Activated CD4-positive, alpha-beta memory T cell treated with anti-CD3 and anti-CD28 coated beads, Interleukin-2, amount 10 ng/mL, durations not matched to agents 7 days and 5 days (primary cell): ENCODE data around the gene ADCY7. TPM values are rescaled to one million over a fixed set of nuclear protein-coding genes. Genes with fewer than 3 reads are reported as not detected.

ENCODE experiments used
- CTCF ChIA-PET: fragments of 350-600 bp; sonication (Branson Sonifier 250); formaldehyde crosslinking; loops from one replicate; lab custom pipeline; 2021; ENCODE audit warnings: antibody characterized with exemption, inconsistent platforms; lab: Charles Lee
- POLR2A ChIA-PET: fragments of 350-600 bp; sonication (Branson Sonifier 250); formaldehyde crosslinking; loops from one replicate; lab custom pipeline; 2021; ENCODE audit warnings: antibody characterized with exemption; lab: Charles Lee
- DNase-seq: peaks from one replicate; pipeline ENCODE4 v3.0.0-alpha.2; 2020
- H3K27ac Mint-ChIP-seq: one replicate; pipeline ENCODE4 v1.8.0; 2021; ENCODE audit warnings: mild to moderate bottlenecking, mixed read lengths
- H3K27me3 Mint-ChIP-seq: one replicate; pipeline ENCODE4 v1.8.0; 2021; ENCODE audit warnings: mixed read lengths
- H3K36me3 Mint-ChIP-seq: one replicate; pipeline ENCODE4 v1.8.0; 2021; ENCODE audit warnings: low read depth, mixed read lengths
- H3K4me1 Mint-ChIP-seq: one replicate; pipeline ENCODE4 v1.8.0; 2021; ENCODE audit warnings: mixed read lengths
- H3K4me3 Mint-ChIP-seq: one replicate; pipeline ENCODE4 v1.8.0; 2021; ENCODE audit warnings: mild to moderate bottlenecking, mixed read lengths
- H3K9me3 Mint-ChIP-seq: one replicate; pipeline ENCODE4 v1.8.0; 2021; ENCODE audit warnings: mixed read lengths
- total RNA-seq, 2 experiments: library from RNA; stranded (reverse); gene quantifications; one replicate each; pipeline ENCODE4 v1.2.3, GENCODE V29; 2021

Gene ADCY7
- total RNA-seq, 2 experiments from 2014 or later, result 266 to 270 TPM

DNA sequence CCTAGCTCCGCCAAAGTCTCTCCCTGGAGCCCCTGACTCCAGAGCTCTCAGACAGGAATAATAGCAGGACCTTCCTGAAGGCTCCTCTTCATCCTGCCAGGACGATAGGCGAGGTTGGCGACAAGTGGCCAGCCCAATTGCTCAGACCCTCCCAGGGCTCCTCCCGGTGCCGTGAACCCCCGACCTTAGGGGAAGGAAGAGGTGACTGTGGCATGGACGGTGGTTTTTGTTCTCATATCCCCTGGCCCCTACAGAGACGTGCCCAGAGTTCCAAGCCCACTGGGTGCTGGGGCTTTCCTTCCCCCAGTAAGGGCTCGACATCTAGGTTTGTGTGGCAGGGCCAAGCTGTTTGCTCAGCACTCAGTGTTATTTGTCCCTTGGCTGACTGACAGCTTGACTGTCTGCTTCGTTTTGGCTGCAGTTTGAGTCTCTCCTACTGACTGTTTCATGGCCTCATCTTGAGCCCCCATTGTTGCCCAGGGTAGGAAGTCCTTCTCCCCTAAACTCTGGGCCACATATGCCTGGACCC lies 4.6 kb upstream of the ADCY7 start:
- H3K4me1 Mint-ChIP-seq, result peaks cover 49% of the 10 kb centered on the region

DNA sequence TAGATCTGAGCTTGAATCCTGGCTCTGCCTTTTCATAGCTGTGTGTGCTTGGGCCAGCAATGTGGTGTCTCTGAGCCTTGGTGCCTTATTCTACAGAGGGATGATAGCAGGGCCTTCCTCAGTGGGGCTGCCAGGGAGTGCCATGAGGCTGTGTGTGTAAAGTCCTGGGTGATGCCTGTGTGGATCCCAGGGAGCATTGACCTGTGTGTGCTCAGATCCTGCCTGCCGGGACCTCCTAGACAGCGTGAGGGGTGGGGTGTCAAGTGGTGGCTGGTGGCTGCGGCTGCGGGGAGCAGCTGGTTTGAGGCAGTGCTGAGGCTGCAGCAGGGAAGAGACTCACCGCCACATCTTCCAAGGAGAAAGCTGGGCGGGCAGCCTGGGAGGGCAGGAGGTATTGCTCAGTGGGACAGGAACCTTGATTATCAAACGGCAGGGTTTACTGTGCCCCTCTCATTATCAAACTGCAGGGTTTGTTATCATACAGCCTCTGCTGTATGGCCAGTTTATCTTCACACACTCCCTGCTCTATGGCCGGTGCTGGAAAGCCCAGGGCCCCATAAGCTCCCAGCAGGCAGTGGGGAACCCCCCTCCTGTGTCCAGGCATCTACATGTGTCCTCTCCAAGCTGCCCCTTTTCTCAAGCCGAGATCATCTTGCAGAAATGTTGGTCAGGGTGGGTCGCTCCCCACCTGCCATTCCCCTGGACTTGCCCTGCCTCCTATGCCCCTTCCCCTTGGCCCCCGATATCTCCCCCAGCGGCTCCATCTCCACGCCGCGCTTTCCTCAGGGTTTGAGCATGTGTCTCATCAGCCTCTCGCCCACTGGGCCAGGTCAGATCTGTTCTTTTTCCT lies 3.1 kb upstream of the ADCY7 start:
- H3K4me3 Mint-ChIP-seq, result no peak overlapping the region
- H3K36me3 Mint-ChIP-seq, result peaks cover 40% of the 10 kb centered on the region
- ChIA-PET CTCF (interaction anchor here (0.9 to 4.1 kb wide), 3 partner anchors 10 to 64 kb away, joined by 3 to 37 read pairs (median 4); no protein-coding TSS in a partner anchor), POLR2A (interaction anchor here (1.0 to 37.2 kb wide), 4 partner anchors 6 to 483 kb away, joined by 3 to 686 read pairs (median 344); partner anchors contain the start of genes ADCY7 and BRD7)
- DNase-seq, result no peak
- no peaks in the 10 kb centered on the region for H3K9me3 Mint-ChIP-seq
- H3K27me3 Mint-ChIP-seq, result no peaks in the 10 kb centered on the region
- peak overlapping the region; percentile 91 for H3K27ac Mint-ChIP-seq
- peaks cover 54% of the 10 kb centered on the region for H3K4me1 Mint-ChIP-seq

More for the DNA sequence above, 4.6 kb upstream of the ADCY7 start:
- Mint-ChIP-seq H3K9me3 (no peaks in the 10 kb centered on the region), H3K36me3 (peaks cover 28% of the 10 kb centered on the region), H3K27me3 (no peaks in the 10 kb centered on the region), H3K4me3 (no peak overlapping the region), H3K27ac (no peak overlapping the region)
- ChIA-PET POLR2A (interaction anchor here (1.5 to 37.2 kb wide), 4 partner anchors 4 to 108 kb away, joined by 3 to 686 read pairs (median 346); partner anchors contain the start of genes ADCY7 and BRD7), CTCF (interaction anchor here (0.9 to 1.8 kb wide), 3 partner anchors 12 to 237 kb away, joined by 3 to 5 read pairs (median 4); partner anchors contain the start of gene CNEP1R1)
- no peak for DNase-seq

DNA sequence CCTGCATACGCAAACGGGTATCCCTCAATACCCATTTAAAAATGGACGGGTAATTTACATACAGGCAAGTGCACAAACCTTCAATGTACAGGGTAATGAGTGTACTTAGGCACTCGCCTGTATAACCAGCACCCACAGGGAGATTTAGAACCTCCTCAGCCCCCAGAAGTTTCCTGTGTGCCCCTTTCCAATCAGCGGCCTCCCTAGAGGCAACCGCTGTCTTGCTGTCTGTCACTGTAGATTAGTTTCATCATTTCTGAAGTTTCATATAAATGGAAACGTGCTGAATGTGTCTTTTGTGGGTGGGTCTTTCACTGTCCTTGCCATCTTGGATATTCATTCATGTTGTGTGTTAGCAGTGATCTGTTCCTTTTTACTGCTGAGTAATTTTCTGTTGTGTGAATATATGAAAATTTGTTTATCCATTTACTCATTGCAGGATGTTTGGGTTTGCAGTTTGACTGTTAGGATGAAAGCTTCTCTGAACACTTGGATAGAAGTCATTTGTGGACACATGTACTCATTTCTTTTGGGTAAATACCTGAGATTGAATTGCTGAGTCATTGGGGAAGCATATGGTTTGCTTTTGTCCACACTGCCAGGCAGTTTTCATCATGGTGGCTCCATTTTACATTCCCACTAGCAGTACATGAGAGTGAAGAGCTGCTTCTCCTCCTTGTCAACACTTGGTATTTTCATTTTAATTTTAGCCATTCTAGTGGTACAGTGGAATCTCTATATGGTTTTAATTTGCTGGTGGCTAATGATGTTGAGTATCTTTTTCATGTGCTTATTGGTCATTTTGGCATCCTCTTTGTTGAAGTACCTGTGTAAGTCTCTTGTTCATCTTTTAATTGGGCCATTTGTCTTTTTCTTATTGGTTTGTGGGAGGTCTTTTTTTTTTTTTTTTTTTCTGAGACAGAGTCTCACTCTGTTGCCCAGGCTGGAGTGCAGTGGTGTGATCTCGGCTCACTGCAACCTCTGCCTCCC lies 2.1 kb upstream of the ADCY7 start:
- Mint-ChIP-seq H3K27me3 (no peaks in the 10 kb centered on the region), H3K4me1 (peaks cover 64% of the 10 kb centered on the region), H3K36me3 (peaks cover 48% of the 10 kb centered on the region), H3K4me3 (no peak overlapping the region), H3K27ac (peak overlapping the region; percentile 91), H3K9me3 (no peaks in the 10 kb centered on the region)
- ChIA-PET POLR2A (interaction anchor here (1.0 to 37.2 kb wide), 5 partner anchors 7 to 112 kb away, joined by 4 to 686 read pairs (median 5); partner anchors contain the start of genes ADCY7 and TENT4B), CTCF (interaction anchor here (4.1 to 5.5 kb wide), 2 partner anchors 10 to 15 kb away, joined by 34 to 37 read pairs; no protein-coding TSS in a partner anchor)
- DNase-seq, result no peak

DNA sequence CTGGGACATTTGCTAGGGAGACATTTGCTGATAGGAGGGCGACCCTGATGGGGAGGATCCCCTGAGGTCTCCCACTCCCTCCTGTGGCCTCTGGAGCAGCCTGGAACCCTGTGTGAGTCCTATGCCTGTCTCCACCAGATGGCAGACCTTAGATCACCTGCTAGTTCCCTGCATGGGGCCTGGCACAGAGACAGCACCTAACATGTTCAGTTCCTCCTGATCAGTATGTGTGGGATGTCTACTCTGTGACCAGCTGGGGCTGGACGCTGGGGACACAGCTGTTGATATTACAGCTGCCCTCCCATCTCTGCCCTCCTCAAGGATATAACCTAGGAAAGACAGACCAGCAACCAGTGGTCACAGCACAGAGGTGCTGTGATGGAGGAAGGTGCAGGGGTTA lies 1.1 kb upstream of the ADCY7 start:
- CTCF ChIA-PET, result interaction anchor here (0.8 to 5.5 kb wide), 6 partner anchors 9 to 102 kb away, joined by 3 to 37 read pairs (median 6); no protein-coding TSS in a partner anchor
- peak; percentile 56 for DNase-seq
- peak overlapping the region; percentile 91 for H3K27ac Mint-ChIP-seq
- H3K36me3 Mint-ChIP-seq, result peaks cover 50% of the 10 kb centered on the region
- POLR2A ChIA-PET, result interaction anchor here (1.3 to 37.2 kb wide), 5 partner anchors 8 to 73 kb away, joined by 3 to 686 read pairs (median 6); partner anchors contain the start of gene ADCY7
- H3K4me3 Mint-ChIP-seq, result peak overlapping the region; percentile 62
- no peaks in the 10 kb centered on the region for H3K9me3 Mint-ChIP-seq
- peaks cover 74% of the 10 kb centered on the region for H3K4me1 Mint-ChIP-seq
- H3K27me3 Mint-ChIP-seq, result no peaks in the 10 kb centered on the region

DNA sequence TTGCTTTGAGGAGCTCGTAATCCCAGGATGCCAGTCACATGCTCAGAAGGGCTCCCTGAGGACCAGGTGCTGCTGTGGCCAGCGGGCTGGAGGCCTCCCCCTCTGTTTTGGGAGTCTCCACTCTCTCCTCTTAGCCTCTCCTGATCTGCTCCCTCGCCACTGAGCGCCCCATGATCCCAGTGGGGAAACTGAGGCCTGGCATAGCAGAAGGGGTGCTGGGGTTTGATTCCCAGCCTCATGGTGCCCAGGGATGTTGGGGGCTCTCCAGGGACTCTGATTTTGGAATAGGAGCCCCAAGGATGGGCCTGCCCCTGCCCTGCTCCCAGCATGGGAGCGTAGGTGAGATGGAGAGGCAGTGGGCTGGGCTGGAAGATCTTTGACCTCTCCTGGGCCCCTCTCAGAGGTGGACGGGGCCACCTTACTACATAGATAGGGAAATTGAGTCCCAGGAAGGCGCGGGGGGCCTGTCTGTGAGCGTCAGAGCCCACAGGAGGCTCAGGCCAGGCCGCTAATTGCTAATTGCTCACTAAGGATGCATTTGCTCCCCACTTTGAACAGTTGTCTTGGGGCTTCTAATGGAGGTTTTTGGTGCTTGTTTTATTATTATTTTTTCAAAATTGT lies 525 bp upstream of the ADCY7 start:
- H3K4me3 Mint-ChIP-seq, result peak overlapping the region; percentile 89

DNA sequence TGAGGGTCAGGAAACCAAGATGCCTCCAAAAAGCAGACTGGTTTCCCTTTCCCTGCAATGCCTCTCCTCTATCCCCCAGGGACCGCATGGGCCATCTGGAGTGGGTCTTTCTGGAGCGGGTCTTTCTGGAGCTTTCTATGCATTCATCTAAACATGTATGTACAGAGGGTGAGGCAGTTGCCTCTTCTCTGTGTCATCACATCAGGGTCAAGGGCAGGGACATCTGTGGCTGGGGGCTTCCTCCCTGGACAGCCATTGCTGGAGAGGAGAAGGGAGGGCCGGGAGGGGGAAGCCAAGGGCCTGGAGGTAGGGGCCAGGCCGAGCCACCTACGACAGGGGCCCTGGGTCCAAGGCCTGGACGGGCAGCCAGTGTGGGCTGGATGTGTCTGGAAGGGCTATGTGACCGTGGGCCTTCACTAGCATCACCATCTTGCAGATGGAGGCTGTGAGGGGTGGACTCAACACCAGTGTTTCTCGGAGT lies 840 bp downstream of the ADCY7 start:
- Mint-ChIP-seq H3K27me3 (no peaks in the 10 kb centered on the region), H3K36me3 (peaks cover 66% of the 10 kb centered on the region), H3K27ac (peak overlapping the region; percentile 91), H3K9me3 (no peaks in the 10 kb centered on the region), H3K4me3 (peak overlapping the region; percentile 89), H3K4me1 (peaks cover 83% of the 10 kb centered on the region)
- ChIA-PET CTCF (interaction anchor here (0.7 to 5.5 kb wide), 7 partner anchors 7 to 73 kb away, joined by 4 to 37 read pairs (median 6); no protein-coding TSS in a partner anchor), POLR2A (interaction anchor here (0.5 to 37.2 kb wide), 7 partner anchors 7 to 71 kb away, joined by 3 to 686 read pairs (median 11); partner anchors contain the start of gene ADCY7)
- no peak for DNase-seq

More for the DNA sequence above, 525 bp upstream of the ADCY7 start:
- no peak for DNase-seq
- Mint-ChIP-seq H3K4me1 (peaks cover 78% of the 10 kb centered on the region), H3K9me3 (no peaks in the 10 kb centered on the region), H3K27me3 (no peaks in the 10 kb centered on the region), H3K36me3 (peaks cover 52% of the 10 kb centered on the region), H3K27ac (peak overlapping the region; percentile 91)
- ChIA-PET POLR2A (interaction anchor here (1.1 to 37.2 kb wide), 9 partner anchors 8 to 73 kb away, joined by 3 to 686 read pairs (median 6); partner anchors contain the start of gene ADCY7), CTCF (interaction anchor here (0.7 to 5.5 kb wide), 7 partner anchors 8 to 199 kb away, joined by 3 to 37 read pairs (median 6); no protein-coding TSS in a partner anchor)

DNA sequence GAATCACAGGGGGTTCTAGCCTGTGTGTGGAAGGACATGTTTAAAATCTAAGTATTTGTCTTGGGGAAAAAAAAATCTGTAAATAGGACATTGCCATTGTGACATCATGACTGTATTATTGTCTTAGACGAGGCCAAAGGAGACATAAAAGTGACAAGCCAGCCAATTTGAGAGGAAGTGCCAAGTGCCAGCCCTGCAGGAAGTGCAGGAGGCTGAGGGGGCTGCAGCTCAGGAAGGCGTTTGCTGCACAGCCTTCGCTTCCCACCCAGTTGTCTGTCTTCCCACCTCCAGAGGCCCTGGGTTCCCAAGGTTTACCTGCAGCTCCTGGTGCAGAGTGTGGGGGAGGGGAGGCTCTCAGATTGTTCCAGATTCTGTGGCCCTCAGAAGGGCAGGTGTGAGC lies 1.3 kb downstream of the ADCY7 start:
- POLR2A ChIA-PET, result interaction anchor here (0.5 to 37.2 kb wide), 7 partner anchors 7 to 202 kb away, joined by 3 to 686 read pairs (median 3); partner anchors contain the start of genes ADCY7 and HEATR3
- Mint-ChIP-seq H3K27me3 (no peaks in the 10 kb centered on the region), H3K36me3 (peaks cover 69% of the 10 kb centered on the region), H3K4me1 (peaks cover 85% of the 10 kb centered on the region), H3K4me3 (peak overlapping the region; percentile 89), H3K9me3 (no peaks in the 10 kb centered on the region), H3K27ac (peak overlapping the region; percentile 91)
- CTCF ChIA-PET, result interaction anchor here (0.8 to 5.5 kb wide), 7 partner anchors 11 to 398 kb away, joined by 3 to 34 read pairs (median 3); no protein-coding TSS in a partner anchor
- DNase-seq, result peak; percentile 41

DNA sequence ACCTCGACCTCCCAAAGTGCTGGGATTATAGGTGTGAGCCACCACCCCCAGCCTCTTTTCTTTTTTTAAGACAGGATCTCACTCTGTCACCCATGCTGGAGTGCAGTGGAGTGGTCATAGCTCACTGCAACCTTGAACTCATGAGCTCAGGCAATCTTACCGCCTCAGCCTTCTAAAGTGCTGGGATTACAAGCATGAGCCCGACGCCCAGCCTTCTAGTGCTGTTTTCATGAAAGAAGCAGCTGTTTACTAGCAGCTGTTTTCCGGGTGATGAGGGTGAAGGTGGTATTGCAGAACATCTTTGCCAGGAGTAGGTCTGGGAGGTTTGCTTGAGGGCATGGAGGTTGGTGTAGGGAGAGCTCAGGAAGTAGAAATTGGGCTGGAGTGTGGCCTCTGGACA lies 2.0 kb downstream of the ADCY7 start:
- POLR2A ChIA-PET, result interaction anchor here (0.7 to 37.2 kb wide), 7 partner anchors 6 to 202 kb away, joined by 3 to 686 read pairs (median 3); partner anchors contain the start of genes ADCY7 and HEATR3
- no peaks in the 10 kb centered on the region for H3K9me3 Mint-ChIP-seq
- DNase-seq, result no peak

DNA sequence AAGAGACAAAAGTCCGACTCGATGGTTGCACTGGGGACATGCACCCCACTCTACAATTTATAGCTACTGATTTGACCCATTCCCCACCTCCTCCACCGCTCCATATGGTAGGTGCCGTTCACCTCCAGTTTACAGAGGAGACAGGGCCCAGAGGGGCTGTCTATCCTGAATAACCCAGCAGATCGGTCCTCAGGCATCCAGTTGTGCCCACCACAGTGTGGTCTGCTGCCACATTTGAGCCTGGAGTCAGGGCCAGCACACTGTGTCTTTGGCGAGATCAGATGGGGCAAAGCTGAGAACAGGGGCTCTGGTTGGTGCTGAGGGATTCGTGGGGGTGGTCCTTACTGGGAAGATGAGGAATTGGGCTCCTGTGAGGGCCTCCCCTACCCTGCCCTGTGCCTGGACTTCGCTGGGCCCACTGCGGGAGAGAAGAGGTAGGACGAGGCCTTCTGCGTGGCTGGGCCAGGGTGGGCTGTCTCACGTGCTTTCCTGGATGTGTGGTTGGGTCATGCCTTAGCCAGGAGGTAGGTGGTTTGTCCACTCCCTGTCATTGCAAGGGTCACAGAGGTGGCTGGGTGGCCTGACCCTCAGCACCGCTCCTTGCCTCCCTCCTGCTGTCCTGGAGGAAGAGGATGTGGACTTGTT lies 2.8 kb downstream of the ADCY7 start:
- H3K4me3 Mint-ChIP-seq, result peak overlapping the region; percentile 89
- POLR2A ChIA-PET, result interaction anchor here (1.1 to 37.2 kb wide), 4 partner anchors 5 to 58 kb away, joined by 3 to 686 read pairs (median 346); partner anchors contain the start of gene ADCY7
- no peak for DNase-seq
- H3K27me3 Mint-ChIP-seq, result no peaks in the 10 kb centered on the region
- H3K9me3 Mint-ChIP-seq, result no peaks in the 10 kb centered on the region
- CTCF ChIA-PET, result interaction anchor here (1.1 to 5.5 kb wide), 4 partner anchors 10 to 56 kb away, joined by 3 to 34 read pairs (median 4); no protein-coding TSS in a partner anchor
- peaks cover 70% of the 10 kb centered on the region for H3K36me3 Mint-ChIP-seq
- H3K4me1 Mint-ChIP-seq, result peaks cover 85% of the 10 kb centered on the region
- H3K27ac Mint-ChIP-seq, result peak overlapping the region; percentile 72

More for the DNA sequence above, 2.0 kb downstream of the ADCY7 start:
- Mint-ChIP-seq H3K27me3 (no peaks in the 10 kb centered on the region), H3K27ac (peak overlapping the region; percentile 91), H3K36me3 (peaks cover 65% of the 10 kb centered on the region), H3K4me3 (peak overlapping the region; percentile 89), H3K4me1 (peaks cover 85% of the 10 kb centered on the region)
- CTCF ChIA-PET, result interaction anchor here (0.8 to 5.5 kb wide), 7 partner anchors 11 to 397 kb away, joined by 3 to 34 read pairs (median 3); no protein-coding TSS in a partner anchor

DNA sequence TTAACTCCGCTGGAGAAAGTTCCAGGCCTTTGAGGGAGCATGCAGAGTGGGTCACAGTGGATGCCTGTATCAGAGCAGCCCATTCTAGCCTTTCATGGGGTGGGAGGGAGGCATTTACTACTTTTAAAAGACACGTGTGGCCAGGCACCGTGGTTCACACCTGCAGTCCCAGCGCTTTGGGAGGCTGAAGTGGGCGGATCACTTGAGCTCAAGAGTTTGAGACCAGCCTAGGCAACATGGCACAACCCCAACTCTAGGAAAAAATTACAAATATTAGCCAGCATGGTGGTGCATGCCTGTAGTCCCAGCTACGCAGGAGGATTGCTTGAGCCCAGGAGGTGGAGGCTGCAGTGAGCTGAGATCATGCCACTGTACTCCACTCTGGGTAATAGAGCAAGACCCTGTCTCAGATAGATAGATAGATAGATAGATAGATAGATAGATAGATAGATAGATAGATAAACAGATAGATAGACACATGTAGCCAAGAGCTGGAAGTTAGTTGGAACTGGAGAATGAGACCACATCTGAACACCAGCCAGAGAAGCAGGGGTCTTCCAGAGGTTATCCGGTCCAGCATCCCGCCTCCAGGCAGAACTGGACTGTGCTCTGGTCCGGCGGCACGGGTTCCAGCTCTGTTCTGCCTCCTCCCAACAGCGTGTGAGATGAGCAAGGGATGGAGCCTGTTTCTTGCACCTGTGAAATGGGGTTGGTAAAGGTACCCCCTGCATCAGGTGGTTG lies 3.6 kb downstream of the ADCY7 start:
- Mint-ChIP-seq H3K9me3 (no peaks in the 10 kb centered on the region), H3K27ac (peak overlapping the region; percentile 72), H3K4me3 (peak overlapping the region; percentile 89), H3K36me3 (peaks cover 65% of the 10 kb centered on the region), H3K4me1 (peaks cover 84% of the 10 kb centered on the region), H3K27me3 (no peaks in the 10 kb centered on the region)
- no peak for DNase-seq
- POLR2A ChIA-PET, result interaction anchor here (28.6 to 37.2 kb wide), 2 partner anchors 4 to 12 kb away, joined by 686 read pairs; partner anchors contain the start of gene ADCY7
- CTCF ChIA-PET, result no interaction called here
